ENCODE measurements around the gene PPFIA4.
A peak's percentile ranks its signal among the peaks of the same experiment; 100 is the strongest.

PPFIA4 gene

GRCh38 chr1:203041351-203041932 is 15.2 kb downstream of the PPFIA4 start:
- DNase-seq (ENCODE audit: low spot score), result no peak

DNA sequence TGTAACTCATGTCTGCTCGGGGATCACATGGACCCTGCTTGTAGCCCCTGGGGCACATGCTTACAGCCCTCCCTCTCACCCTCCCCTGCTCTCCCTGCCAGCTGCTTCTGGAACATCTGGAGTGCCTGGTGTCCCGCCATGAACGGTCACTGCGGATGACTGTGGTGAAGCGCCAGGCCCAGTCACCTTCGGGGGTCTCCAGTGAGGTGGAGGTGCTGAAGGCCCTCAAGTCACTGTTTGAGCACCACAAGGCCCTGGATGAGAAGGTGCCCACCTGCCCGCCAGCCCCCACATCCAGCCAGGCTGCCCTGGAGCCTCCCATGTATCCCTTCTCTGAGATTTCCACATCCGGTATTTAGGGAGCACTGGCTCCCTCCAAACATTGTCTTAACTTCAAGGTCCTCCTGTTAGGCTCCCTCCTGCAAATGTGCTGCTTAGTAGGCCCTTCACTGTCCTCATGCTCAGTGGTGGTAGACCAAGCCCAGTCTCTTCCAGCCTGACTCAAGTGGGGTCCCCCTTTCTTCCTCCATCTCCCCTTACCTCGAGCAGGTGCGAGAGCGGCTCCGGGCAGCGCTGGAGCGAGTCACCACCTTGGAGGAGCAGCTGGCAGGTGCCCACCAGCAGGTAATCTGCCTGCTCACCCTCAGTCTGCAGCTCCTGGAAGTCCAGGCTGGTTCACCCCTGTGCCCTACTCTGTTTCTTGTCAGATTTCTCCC is 17.7 kb downstream of the PPFIA4 start:
- DNase-seq (ENCODE audit: low spot score), result no peak

GRCh38 chr1:203044546-203045250 is 18.4 kb downstream of the PPFIA4 start:
- DNase-seq (ENCODE audit: low spot score), result no peak

DNA sequence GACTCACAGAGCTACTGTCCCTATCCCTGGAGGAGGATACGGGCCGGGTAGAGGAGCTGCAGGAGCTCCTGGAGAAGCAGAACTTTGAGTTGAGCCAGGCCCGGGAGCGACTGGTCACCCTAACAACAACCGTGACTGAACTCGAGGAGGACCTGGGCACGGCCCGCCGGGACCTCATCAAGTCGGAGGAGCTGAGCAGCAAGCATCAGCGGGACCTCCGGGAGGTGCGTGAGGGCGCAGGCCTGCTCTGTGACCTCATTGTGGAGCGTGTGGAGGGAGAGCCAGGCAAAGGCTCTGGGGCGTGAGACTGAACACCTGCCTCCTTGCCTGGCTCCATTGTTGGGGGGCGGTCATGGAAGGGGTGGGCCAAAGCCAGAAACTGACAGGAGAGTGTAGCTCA is 19.0 kb downstream of the PPFIA4 start:
- DNase-seq (ENCODE audit: low spot score), result no peak

GRCh38 chr1:203045821-203046594 is 19.7 kb downstream of the PPFIA4 start:
- DNase-seq (ENCODE audit: low spot score), result no peak

- DNase-seq (ENCODE audit: low spot score), result no peak
Observed at GRCh38 chr1:203046984-203047630, 20.8 kb downstream of the PPFIA4 start.

DNA sequence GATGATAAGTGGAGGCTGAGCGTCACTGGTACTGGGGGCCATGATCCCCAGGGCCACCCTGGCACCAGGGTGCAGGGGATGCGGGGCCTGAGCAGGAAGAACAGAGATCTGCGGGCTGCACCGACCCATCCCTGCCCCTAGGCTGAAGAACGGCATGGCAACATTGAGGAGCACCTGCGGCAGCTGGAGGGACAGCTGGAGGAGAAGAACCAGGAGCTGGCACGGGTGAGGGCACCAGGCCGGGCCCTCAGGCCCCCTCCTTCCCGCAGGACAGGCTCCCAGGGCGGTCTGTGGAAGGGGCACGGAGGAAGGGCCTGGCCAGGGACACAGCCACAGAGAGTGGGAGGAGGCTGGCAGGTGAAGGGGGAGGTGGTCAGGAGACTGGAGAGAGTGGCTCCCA is 21.8 kb downstream of the PPFIA4 start:
- no peak for DNase-seq (ENCODE audit: low spot score)

GRCh38 chr1:203048555-203049051 is 22.3 kb downstream of the PPFIA4 start:
- no peak for DNase-seq (ENCODE audit: low spot score)

- no peak for DNase-seq (ENCODE audit: low spot score)
Observed at GRCh38 chr1:203049077-203049476, 22.8 kb downstream of the PPFIA4 start.

DNA sequence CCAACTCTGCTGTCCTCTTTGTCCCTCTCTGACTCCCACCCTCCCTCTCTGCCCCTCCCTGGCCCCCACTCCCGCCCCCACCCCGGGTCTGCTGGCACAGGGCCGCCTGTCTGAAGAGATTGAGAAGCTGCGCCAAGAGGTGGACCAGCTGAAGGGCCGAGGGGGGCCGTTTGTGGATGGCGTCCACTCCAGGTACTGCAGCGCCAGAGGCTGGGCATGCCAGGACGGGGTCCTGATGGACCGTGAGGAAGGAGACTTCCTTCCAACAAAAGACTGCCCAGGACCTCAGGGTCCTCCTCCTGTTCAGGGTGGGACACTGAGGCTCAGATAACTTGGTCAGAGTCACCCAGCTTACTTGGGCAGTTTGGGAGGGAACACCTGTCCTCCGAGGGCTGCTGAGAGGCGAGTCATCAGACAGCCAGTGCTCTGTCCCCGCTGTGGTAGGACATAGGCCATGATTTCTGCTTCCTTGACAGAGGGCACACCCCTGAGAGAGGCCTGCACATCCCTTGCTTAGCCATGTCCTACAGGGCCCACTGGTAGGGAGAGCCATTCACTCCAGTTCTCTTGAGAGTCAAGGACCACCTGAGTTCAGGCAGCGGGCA is 23.4 kb downstream of the PPFIA4 start:
- DNase-seq (ENCODE audit: low spot score), result no peak

DNA sequence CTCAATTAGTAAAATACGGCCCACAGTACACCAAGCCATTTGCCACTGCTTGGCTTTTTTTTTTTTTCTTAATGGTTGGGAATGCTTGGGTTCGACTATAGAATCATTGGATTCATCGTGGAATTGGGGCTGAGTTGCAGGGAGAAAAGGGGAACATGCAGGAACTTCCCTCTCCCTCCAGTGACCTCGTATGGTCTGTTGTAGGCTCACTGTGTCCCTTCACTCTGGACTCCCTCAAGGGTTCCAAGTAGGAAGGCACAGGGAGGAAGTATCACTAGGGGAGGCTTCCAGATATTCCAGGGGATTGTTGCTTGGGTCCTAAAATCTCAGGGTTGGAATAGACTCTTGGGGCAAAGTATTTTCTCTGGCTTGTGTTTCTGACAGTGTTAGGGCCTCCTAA is 24.5 kb downstream of the PPFIA4 start:
- no peak for DNase-seq (ENCODE audit: low spot score)

GRCh38 chr1:203051841-203052324 is 25.6 kb downstream of the PPFIA4 start:
- DNase-seq (ENCODE audit: low spot score), result no peak

- no peak for DNase-seq (ENCODE audit: low spot score)
Observed at GRCh38 chr1:203052601-203053000, 26.3 kb downstream of the PPFIA4 start.

GRCh38 chr1:203054184-203054583 is 27.9 kb downstream of the PPFIA4 start:
- no peak for DNase-seq (ENCODE audit: low spot score)

DNA sequence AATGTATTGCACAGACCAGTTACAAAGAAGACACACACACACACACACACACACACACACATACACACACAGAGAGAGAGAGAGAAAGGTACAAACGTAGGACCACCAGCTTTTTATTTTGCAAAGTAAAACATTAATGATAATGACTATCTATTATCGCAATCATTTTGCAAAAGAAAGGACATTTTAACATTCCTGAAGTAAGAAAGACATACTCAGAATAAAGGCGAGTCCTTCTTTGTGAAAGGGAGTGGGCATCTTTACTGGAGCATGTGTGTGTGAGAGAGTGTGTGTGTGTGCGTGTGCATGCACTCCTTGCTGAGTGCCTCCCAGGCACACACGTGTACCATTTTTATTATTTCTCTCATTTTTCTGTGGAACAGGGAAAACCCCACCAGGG is 28.4 kb downstream of the PPFIA4 start:
- DNase-seq (ENCODE audit: low spot score), result no peak

DNA sequence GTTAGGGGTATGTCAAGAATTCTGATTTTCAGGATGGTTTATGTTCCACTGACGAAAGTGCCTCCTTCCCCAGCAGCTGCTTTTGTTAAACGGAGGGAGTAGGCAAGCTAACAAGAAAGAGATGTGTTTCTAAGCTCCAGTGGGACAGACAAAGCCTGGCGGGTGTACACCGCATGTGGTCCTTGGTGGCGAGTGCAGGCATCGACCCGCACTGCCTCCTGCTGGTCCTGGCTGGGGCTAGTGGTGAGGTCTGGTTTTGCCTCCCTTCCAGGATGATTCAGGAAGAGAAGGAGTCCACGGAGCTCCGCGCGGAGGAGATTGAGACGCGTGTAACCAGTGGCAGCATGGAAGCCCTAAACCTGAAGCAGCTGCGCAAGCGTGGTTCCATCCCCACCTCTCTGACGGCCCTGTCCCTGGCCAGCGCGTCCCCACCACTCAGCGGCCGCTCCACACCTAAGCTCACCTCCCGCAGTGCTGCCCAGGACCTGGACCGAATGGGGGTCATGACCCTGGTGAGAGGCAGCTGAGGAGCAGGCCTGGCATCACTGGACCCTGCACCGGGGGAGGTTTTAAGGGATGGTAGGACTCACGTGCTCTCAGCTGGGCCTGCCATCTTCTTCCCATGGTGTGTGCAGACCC is 29.0 kb downstream of the PPFIA4 start:
- DNase-seq (ENCODE audit: low spot score), result no peak

- DNase-seq (ENCODE audit: low spot score), result no peak
Observed at GRCh38 chr1:203056012-203056411, 29.7 kb downstream of the PPFIA4 start.

DNA sequence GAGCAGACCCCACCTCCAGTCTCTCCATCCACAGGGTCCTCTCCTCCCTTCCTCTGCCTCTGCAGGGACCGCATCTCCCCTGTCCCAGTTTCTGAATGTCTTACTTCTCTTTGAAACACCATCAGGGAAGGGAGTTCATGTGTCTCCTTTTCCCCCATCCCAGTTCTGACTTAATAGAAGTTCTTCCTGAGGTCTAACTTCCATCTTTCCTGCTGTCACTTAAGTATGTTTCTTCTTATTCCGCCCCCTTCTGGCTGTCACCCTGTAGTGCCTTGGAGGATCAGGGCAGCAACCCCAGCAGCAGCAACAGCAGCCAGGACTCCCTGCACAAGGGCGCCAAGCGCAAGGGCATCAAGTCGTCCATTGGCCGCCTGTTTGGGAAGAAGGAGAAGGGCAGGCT is 30.2 kb downstream of the PPFIA4 start:
- peak; percentile 17 for DNase-seq (ENCODE audit: low spot score)

DNA sequence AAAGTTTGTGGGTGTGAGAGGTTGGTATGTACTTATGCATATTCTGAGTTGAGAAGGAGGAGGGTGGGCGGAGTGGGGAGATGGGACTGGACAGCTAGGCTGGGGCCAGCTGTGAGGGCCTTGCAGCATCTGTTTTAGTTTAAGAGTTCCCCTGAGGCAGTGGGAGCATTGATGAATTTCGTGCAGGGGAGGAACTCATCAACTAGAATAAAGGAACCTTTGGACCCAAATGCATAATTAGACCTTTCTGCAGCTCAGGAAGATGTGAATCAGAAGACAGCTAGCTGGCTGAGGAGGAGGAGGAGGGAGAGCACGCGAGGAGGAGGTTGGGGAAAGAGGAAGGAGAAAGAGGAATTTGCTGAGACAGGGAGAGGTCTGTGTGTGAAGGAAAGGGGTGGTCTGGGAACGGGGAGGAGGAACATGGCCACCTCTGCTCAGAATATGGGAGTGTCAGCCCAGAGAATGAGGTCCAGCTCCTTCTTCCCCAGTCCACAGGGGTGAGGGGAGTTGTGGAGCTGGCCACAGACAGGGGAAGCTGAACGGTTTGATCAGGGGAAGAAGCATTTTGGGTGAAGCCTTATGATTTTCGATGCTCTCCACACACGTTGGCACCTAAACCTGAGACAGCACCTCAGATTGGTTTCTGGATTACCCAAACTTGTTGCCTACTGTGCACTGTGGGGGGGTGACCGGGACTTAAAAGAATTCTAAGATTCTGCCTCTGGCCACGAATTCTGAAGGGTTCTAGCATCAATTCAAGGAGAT is 31.8 kb downstream of the PPFIA4 start:
- no peak for DNase-seq (ENCODE audit: low spot score)

- no peak for DNase-seq (ENCODE audit: low spot score)
Observed at GRCh38 chr1:203058676-203058935, 32.3 kb downstream of the PPFIA4 start.

Data from hematopoietic multipotent progenitor cell treated with erythropoietin and hydrocortisone succinate and interleukin-3 and kit ligand, for 15 days (in vitro differentiated cells).